ENCODE results near the gene CD320. TPM values are rescaled to one million over a fixed set of nuclear protein-coding genes. Genes with fewer than 3 reads are reported as not detected.

The CD320 gene
- total and polyA plus RNA-seq, 2 donors (not counting 1 experiment from before 2014, with no cell fraction given) = 30.5 to 32.6 TPM

GRCh38 chr19:8336072-8336569, 28.0 kb upstream of the CD320 start:
- peaks cover 26% of the 10 kb centered on the region for H3K27me3 Mint-ChIP-seq
- WGBS (ENCODE audit: insufficient coverage) = 36% methylated on average over 20 of the region's 27 CpGs
- H3K36me3 ChIP-seq (replicated peaks in 1 of 2; ENCODE audit: control extremely low read depth in 1 of 2, control insufficient read depth in 1 of 2, extremely low read depth in 1 of 2, insufficient read depth in 2 of 2, low read length in 1 of 2) = no peaks in the 10 kb centered on the region
- H3K9ac ChIP-seq (ENCODE audit: low read length) = no peak overlapping the region
- H3K4me3 Mint-ChIP-seq = peak overlapping the region; percentile 65
- H4K20me1 ChIP-seq (ENCODE audit: control insufficient read depth, insufficient read depth, low read length, poor library complexity, severe bottlenecking) = no peaks in the 10 kb centered on the region
- H3K27ac Mint-ChIP-seq = no peak overlapping the region
- no peak overlapping the region for H3K4me3 ChIP-seq (ENCODE audit: control extremely low read depth in 1 of 5, extremely low read depth in 1 of 5, insufficient read depth in 1 of 5, low read depth in 2 of 5, low read length in 4 of 5)
- H2AFZ ChIP-seq (ENCODE audit: insufficient read depth, low read depth, low read length, poor library complexity, severe bottlenecking) = no peak overlapping the region
- CTCF ChIA-PET = interaction anchor here (0.6 to 2.1 kb wide), 3 partner anchors 12 to 1407 kb away, joined by 3 to 10 read pairs (median 3); no protein-coding TSS in a partner anchor
- peaks cover 5 to 16% of the 10 kb centered on the region in 2 donors for H3K4me1 ChIP-seq (ENCODE audit: control insufficient read depth in 2 of 2, insufficient read depth in 2 of 2, low read length in 2 of 2)
- peaks cover 0 to 45% (median 12%) of the 10 kb centered on the region in 4 experiments for H3K27me3 ChIP-seq (replicated peaks in 1 of 4; ENCODE audit: control extremely low read depth in 1 of 4, control insufficient read depth in 3 of 4, insufficient read depth in 4 of 4, low read length in 3 of 4)
- H3K79me2 ChIP-seq (ENCODE audit: control insufficient read depth, insufficient read depth, low read length) = no peaks in the 10 kb centered on the region
- H3K9me3 ChIP-seq (ENCODE audit: control extremely low read depth in 1 of 3, control insufficient read depth in 2 of 3, insufficient read depth in 1 of 3, low read length in 2 of 3) = peaks cover 0 to 15% (median 0%) of the 10 kb centered on the region in 3 donors
- POLR2A ChIA-PET = no interaction called here
- intact Hi-C loops (cut with micrococcal nuclease) = no loop called here
- TF ChIP-seq EZH2 (IDR thresholded peaks at IDR 0.05; ENCODE audit: borderline replicate concordance, insufficient read depth, low read depth, low read length, poor library complexity, severe bottlenecking) = no peak
- no peak for TF ChIP-seq CTCF (IDR thresholded peaks at IDR 0.05)
- no peaks in the 10 kb centered on the region for H3K9me3 Mint-ChIP-seq (ENCODE audit: insufficient read depth)
- H3K4me1 Mint-ChIP-seq = peaks cover 6% of the 10 kb centered on the region
- H3K4me2 ChIP-seq (replicated peaks; ENCODE audit: low read depth, low read length, poor library complexity, severe bottlenecking) = peak overlapping the region; percentile 79
- peak; percentile 15 for DNase-seq
- no peak for ATAC-seq (ENCODE audit: low read depth)
- H3K27ac ChIP-seq (ENCODE audit: low read length in 2 of 2) = no peak overlapping the region

GRCh38 chr19:8335343-8336071, 27.3 kb upstream of the CD320 start:
- Histone ChIP-seq H3K4me2 (replicated peaks; ENCODE audit: low read depth, low read length, poor library complexity, severe bottlenecking) (peak overlapping the region; percentile 79), H3K4me1 (ENCODE audit: control insufficient read depth in 2 of 2, insufficient read depth in 2 of 2, low read length in 2 of 2) (peaks cover 5 to 16% of the 10 kb centered on the region in 2 donors), H3K27me3 (replicated peaks in 1 of 4; ENCODE audit: control extremely low read depth in 1 of 4, control insufficient read depth in 3 of 4, insufficient read depth in 4 of 4, low read length in 3 of 4) (peaks cover 0 to 41% (median 12%) of the 10 kb centered on the region in 4 experiments), H3K4me3 (ENCODE audit: control extremely low read depth in 1 of 5, extremely low read depth in 1 of 5, insufficient read depth in 1 of 5, low read depth in 2 of 5, low read length in 4 of 5) (peak overlapping the region in 2 of 5 experiments; percentile 12 to 46), H3K9ac (ENCODE audit: low read length) (peak overlapping the region; percentile 32), H3K9me3 (ENCODE audit: control extremely low read depth in 1 of 3, control insufficient read depth in 2 of 3, insufficient read depth in 1 of 3, low read length in 2 of 3) (peaks cover 0 to 11% (median 0%) of the 10 kb centered on the region in 3 donors), H3K27ac (ENCODE audit: low read length in 2 of 2) (no peak overlapping the region), H3K79me2 (ENCODE audit: control insufficient read depth, insufficient read depth, low read length) (no peaks in the 10 kb centered on the region), H2AFZ (ENCODE audit: insufficient read depth, low read depth, low read length, poor library complexity, severe bottlenecking) (peak overlapping the region; percentile 38), H3K36me3 (replicated peaks in 1 of 2; ENCODE audit: control extremely low read depth in 1 of 2, control insufficient read depth in 1 of 2, extremely low read depth in 1 of 2, insufficient read depth in 2 of 2, low read length in 1 of 2) (no peaks in the 10 kb centered on the region), H4K20me1 (ENCODE audit: control insufficient read depth, insufficient read depth, low read length, poor library complexity, severe bottlenecking) (no peaks in the 10 kb centered on the region)
- CTCF ChIA-PET = interaction anchor here (1.1 to 2.1 kb wide), 2 partner anchors 13 to 18 kb away, joined by 3 to 10 read pairs; no protein-coding TSS in a partner anchor
- WGBS (ENCODE audit: insufficient coverage) = 2% methylated on average over 77 of the region's 79 CpGs
- intact Hi-C loops (cut with micrococcal nuclease) = no loop called here
- peak; percentile 26 for TF ChIP-seq CTCF (IDR thresholded peaks at IDR 0.05)
- no peak for TF ChIP-seq EZH2 (IDR thresholded peaks at IDR 0.05; ENCODE audit: borderline replicate concordance, insufficient read depth, low read depth, low read length, poor library complexity, severe bottlenecking)
- peak overlapping the region; percentile 65 for H3K4me3 Mint-ChIP-seq
- ATAC-seq (ENCODE audit: low read depth) (peak; percentile 53), DNase-seq (peak; percentile 55)
- H3K9me3 Mint-ChIP-seq (ENCODE audit: insufficient read depth) = no peaks in the 10 kb centered on the region
- H3K27me3 Mint-ChIP-seq = peaks cover 22% of the 10 kb centered on the region
- peaks cover 6% of the 10 kb centered on the region for H3K4me1 Mint-ChIP-seq
- POLR2A ChIA-PET = interaction anchor here (1.0 to 1.7 kb wide), 3 partner anchors 9 to 14 kb away, joined by 3 to 5 read pairs (median 4); partner anchors contain the start of genes NDUFA7 and RPS28
- no peak overlapping the region for H3K27ac Mint-ChIP-seq

All from B cell (primary cell).